NK-92 treated with Interleukin-12 subunit alpha and Interleukin-12 subunit beta, amount 100 ng/mL, for 24 hours (cell line): Measurements from ENCODE around the gene WNT3A.

Experiments used
- DNase-seq: peaks from one replicate; lab custom pipeline; 2025; lab: John Stamatoyannopoulos, UW

WNT3A gene

DNA sequence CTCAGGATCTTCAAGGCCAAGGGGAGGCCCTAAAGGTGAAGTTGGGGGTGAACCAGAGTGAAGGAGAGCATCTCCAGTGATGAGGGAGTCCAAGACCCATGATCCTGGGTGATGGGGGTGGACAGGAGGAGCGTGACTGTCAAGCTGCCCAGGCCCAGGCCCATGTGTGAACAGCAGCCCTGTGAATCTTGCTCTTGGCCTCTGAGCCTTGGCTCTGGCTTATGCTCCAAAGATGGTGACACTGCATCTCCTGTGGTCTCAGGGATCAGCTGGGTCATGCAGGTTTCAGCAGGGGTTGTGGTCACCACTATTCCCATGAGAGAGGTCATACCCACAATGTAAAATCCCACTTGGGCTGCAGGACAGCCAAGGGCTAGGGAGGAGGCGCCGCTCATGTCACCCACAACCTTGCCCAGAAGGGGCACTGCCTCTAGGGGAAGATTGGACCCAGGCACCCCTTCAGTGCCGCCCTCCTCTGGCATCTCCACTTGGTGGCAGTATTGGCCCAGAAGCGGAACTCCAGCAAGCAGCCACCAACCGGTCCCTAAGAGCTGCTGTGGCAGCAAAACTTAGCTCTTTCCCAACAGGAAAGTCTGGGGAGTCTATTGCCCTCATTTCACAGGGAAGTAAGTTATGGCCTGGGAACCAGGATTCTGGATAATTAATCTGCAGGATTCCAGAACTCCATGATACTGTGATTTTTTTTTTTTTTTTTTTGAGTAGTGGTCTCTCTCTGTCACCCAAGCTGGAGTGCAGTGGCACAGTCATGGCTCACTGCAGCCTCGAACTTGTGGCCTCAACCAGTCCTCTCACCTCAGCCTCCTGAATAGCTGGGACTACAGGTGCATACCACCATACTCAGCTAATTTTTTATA, 7.5 kb upstream of the WNT3A start:
- DNase-seq, result peak; percentile 63

DNA sequence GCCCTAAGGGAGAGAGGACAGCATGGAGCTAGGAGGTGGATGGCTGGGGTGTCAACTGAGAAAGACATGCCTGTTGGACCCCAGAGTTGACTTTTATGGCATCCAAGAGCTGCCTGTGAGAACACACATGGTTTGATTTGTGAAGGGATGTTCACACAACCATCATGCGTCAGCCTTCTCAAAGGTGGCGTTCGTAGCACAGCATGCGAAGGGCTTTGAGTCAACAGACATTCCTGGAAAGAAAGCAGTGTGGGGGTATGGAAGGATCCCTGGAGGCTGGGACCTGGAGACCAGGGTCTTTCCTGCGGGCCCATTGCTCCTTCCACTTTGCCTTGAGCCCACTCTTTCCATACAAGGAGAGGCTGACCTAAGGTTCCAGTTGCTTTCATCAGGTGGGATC, 6.4 kb upstream of the WNT3A start:
- DNase-seq, result no peak

DNA sequence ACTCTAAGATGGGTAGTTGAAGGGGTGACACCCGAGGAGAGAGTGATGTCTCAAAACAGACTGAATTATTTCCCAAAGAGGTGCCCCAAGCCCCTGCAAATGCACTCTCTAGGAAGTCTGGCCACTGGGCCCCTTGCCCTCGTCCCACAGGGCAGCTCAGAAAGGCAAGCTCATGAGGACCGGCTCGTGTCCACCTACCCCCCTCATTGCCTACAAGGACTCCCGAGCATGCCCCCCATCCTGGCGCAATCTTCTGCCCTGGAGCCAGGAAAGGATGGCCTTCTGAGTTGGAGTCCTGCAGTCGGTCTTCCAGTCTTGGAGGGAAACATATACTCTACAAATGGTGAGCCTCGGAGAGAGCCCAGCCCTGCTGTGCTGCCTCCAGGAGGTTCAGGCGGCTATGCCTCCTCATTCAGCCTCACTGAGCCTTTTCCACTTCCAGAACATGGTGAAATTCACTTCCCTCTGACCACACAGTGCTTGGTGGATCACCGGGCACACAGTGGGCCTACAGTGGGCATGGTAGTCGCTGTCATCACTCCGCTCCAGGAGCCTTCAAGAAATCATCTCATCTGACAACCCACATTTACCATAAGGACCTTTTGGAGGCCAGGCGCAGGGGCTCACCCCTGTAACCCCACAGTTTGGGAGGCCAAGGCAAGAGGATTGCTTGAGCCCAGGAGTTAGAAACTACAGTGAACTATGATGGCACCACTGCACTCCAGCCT, 5.8 kb upstream of the WNT3A start:
- DNase-seq, result no peak

DNA sequence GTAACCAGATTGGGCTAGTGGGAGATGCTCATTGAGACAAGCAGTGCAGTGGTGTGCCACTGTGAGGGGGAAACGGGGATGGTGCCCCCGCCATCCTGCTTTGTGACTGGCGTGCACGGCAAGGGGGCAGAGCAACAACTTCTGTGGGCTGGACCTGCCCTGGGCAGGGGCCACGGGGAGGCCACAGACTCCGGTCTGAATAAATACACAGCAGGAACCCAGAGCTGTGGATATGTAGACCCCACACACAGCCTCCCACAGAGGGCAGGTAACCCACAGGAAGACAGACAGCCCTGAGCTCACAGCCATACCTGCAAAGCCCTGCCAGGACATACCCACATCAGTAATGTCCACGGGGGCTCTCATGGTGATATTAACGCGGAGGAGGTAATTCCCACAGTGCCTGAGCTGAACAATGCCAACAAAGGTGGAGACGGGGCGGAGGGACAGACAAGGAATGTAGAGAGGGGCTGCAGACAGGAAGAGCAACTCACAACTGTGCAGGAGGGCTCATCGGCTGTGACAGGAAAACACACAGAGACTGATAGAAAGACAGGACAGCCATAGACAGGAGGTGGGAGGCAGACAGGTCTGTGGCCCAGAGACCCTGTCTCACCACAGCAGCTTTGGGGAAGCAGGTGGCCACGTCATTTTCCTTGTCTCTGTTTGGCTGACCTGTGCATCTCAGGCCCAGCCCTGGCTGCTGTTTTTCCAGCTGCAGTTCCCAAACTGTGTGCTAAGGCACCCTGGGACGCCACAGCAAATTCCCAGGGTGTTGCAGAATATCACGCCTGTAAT, 4.9 kb upstream of the WNT3A start:
- DNase-seq, result no peak

DNA sequence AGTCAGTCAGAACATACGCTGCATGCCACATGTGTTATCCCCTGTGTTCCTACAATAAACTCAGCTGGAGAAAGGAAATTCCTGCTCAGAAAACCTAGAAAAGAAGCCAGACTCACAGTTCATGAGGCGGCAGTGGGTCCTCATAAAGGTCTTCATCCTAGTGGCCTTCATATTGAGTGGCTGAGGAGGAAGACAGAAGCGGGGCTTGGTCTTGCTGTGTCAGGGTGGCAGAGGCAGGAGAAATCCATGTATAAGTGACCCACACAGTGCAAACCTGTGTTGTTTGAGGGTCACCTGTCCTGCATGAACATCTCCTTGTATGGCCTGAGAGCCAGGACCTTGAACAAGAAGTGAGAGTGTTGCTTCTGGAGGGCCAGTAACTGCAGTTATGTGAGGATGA, 4.0 kb upstream of the WNT3A start:
- DNase-seq, result no peak

DNA sequence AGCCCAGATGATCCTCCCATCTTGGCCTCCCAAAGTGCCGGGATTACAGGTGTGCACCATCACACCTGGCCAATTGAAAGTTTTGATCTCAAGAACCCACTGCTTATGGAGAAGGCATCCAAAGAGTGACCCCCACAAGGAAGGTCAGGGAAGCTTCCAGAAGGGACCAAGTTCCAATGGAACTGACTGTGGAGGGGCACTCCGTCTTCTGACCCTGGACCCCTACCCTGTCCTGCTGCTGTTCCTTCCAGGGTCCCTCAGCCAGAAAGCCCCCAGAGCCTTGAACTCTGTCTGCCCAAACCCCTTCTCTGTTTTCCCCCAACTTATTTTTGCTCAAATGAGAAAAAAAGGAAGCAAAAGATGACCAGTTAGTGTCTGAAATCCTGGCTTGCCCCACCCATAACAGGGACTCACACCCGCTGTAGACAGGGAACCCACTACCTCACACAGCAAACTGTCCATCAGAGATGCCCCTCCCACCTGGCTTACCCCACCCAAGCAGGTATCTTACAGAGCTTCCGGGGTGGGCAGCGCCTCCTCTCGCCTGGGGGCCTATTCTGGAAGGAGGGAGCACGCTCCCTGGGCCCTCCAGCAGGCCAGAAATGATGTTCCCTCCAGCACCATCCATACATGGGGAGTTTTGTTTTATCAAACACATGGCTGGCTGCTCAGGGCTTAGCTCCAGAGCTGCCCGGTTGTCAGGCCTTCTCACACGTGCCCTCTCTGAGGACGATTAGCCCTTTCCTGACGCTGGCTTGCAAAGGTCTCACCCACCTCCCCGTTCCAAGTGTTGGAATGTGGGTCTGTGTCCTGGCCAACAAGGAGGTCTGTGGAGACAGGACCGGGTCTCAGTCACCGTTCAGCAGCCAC, 3.1 kb upstream of the WNT3A start:
- no peak for DNase-seq

DNA sequence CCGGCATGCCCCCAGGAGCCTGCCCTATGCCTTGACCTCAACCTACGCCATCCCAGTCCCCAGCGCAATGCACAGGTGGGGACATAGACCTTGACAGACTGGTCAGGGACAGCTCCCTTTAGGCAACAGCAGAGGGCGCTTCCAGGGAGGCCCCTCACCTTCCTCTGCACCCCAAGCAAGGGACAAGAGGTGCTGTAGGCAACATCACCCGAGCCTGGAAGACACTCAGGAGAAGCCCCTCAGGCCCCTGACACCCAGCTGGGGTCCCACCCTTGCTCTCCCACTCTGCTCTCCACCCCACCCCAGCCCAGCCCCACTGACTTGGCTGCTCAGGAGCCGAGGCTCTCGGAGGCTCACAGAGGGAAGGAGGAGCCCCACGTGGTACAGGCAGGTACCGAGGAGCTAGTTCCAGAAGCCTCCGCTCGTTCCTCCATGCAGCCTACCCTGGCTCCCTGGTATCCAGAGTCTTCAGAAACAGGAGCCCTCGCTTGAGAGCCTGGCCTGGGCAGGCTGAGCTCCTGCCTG, 2.4 kb upstream of the WNT3A start:
- DNase-seq, result no peak

DNA sequence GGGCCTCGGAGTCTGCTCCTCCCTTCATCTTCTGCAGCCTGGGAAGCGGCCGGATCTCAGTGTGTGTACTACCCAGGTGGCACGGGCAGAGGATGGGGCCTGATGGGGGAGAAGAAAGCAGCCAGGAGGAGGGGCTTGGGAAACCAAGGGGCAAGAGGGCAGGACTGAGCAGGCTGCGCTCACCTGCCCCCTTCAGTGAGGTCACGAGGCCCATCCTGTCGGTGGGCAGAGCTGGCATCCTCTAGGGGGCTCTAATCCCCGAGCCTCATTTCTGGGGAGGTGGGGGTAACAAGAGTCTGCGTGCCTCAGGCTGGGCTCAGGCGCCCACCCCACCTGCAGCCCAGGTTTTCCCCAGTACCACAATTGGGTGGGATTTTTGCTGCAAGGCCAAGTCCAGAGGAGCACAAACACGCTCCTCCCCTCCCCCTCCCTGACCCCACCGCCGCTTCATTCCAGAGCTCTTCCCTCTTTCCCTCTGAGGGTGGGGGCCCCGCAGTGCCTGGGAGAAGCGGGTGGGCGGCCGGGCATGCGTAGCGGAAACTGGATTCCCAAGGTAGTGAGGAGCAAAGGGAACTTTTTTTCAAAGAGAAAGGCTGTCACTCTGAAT, 1.8 kb upstream of the WNT3A start:
- no peak for DNase-seq

DNA sequence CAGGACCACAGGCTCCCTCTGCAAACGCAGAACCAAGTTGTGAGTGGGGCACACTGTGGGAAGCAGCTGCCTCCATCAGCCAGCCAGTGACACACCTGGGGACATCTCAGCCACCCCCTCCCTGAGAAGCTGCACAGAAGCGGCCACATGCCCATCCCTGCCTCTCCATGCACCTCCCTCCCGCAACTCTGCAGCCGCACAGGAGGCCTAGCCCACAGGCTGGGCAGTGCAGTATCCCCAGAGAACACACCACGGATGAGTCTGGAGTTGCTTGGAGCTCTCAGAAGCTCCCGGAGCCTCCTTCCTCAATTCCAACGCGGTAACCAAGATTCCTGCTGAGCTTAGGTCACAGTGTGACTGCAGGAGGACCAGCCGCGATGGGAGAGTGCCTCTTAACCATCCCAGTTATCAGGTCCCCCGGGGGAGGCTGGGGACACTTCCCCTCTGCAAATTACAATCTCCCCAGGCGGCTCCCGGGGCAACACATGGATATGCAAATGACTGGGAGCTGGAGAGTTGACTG, 1.2 kb upstream of the WNT3A start:
- no peak for DNase-seq

DNA sequence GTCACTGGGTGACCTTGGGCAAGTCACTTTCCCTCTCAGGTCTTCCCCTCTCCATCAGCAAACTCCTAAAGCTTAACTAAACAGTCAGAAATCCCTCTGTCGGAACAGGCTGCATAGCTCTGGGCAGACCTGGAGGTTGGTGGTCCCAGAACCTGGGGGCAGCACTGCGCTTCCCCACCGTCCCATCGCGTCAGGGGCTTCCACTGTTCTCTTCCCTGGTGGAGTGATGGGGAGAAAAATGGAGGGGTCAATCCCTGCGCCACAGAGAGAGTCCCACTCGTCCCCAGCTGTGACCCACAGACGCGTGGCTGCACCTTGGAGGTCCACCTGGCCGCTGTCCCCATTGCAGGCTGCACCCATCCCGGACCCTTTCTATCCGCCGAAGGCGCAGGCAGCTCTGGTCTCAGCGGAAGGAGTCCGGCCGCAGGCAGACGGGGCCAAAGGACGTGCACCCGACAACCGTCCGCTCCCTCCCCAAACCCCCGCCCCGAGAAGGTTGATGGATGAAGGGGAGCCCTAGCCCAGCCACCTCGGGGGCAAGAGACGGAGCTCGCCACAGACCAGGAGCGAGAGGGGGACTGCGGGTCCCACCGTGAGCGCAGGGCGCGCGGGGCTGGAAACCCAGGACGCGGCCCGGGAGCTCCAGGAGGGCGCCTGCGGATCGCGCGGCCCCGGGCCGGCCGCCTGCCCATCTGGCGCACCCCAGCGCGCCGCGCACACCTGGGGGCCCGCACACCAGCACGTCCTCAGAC, 588 bp upstream of the WNT3A start:
- DNase-seq, result no peak

DNA sequence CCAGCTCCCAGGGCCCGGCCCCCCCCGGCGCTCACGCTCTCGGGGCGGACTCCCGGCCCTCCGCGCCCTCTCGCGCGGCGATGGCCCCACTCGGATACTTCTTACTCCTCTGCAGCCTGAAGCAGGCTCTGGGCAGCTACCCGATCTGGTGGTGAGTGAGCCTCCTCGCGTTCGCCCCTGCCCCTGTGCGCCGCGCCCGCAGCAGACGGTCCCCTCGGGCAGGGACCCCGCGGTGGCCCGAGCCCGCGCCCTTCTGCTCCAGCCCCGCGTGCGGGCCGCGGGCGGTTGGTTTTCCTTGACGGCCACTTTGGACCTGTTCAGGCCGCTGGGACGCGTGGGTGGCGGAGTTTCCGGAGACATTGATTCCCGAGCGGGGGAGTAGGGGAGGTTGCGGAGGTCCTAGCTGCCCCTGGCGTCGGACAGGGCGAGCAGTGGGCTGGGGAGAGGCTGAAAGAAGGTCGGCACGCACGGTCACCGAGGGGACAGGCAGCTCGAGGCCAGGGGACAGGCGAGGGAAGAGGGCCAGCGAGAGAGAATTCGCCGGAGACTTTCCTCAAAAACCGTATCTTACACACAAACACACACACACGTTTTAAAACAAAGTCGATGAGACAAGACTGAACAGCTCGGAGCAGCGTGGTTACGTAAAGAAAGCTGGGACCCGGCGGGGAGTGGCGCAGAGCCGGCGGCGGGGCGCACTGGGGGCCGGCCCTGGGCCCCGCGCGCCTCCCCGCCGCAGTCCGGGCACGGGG, 427 bp downstream of the WNT3A start:
- DNase-seq, result no peak

DNA sequence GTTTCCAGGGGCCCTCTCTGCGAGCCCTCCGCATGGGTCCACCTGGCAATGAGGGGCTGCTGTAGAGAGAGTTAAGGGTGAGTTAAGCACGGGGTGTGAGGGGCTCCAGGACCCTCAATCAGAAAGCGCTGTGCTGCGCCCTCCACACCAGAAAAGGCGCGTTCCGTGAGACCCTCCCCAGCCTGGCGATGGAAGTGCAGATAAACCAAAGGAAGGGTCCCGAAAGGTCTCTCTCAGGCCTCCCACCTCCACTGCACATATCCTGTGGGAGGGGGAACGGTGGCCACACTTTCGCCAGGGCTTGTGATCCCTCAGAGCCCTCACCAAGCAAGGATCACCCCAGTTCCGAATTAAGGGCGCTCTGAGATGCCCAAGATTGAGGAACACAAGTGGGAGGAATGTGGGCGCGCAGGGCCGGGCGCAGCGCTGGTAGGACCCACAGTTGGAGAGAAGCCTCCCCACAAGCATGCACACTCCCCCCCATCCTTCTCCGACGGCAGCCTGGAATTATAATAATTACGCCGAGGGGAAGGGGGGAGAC, 1.1 kb downstream of the WNT3A start:
- DNase-seq, result no peak

DNA sequence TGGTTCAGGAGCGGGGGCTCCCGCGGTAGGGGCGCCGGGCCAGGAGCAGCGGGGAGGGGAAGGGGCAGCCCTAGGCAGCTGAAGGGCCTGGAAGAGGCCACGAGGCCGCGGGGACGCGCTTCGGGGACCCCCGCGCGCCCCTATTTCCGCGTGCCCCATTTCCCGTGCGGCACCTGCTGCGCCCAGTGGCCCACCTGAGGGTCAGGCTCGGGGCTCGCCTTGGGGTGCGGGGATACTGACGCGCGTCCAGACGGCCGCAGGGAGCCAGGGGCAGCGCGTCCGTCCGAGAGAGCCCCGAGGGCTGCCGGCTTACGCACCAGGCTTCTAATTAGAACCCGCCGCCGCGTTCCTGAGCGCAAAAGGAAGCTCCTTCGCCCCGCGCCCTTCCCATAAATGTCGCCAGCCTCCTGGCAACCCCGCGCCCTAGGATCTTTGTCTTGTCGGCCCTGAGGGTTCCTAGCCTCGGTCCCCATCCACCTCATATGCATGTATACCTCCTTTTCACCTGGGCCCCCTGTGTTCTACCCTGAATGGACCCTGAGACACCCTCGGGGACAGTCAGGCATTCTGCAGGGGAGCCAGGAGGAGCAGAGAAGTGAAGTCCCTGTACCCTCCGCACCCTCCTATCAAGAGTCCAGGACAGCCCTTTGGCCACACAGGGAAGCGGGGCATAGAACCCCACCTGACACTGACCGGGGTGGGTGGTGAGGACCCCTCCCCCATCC, 1.8 kb downstream of the WNT3A start:
- DNase-seq, result no peak

DNA sequence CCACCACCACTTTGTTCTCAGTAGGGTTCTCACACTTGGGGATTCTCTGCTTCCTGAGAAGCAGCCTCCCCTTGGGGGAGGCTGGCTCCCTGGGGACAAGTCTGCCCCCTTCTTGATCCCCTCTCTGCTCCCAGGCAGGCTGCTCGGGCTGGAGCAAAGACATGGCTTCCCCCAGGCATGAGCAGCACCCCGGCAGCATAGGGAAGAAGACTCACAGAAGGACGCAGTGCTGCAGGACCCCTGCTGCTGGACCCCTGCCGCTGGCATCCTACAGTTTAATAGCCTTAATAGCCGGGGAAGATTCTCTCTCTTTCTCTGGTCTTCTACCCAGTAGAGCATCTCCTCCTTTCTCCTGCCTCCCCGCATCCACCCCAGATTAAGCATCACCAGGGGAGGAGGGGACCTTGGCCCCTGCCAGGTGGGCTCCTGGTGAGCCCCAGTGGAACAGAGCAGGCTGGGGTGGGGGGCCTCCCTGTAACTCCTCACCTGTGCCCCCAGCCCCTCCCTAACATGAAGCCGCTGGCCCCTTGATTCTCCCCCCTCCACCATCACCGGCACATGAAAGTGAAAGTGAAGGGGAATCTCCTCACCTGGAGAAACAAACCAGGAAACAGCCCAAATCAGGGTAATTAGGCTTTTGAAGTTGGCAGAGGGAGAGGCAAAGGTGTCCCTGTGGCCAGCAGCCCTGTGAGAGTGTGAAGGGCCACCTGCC, 2.5 kb downstream of the WNT3A start:
- DNase-seq, result no peak

DNA sequence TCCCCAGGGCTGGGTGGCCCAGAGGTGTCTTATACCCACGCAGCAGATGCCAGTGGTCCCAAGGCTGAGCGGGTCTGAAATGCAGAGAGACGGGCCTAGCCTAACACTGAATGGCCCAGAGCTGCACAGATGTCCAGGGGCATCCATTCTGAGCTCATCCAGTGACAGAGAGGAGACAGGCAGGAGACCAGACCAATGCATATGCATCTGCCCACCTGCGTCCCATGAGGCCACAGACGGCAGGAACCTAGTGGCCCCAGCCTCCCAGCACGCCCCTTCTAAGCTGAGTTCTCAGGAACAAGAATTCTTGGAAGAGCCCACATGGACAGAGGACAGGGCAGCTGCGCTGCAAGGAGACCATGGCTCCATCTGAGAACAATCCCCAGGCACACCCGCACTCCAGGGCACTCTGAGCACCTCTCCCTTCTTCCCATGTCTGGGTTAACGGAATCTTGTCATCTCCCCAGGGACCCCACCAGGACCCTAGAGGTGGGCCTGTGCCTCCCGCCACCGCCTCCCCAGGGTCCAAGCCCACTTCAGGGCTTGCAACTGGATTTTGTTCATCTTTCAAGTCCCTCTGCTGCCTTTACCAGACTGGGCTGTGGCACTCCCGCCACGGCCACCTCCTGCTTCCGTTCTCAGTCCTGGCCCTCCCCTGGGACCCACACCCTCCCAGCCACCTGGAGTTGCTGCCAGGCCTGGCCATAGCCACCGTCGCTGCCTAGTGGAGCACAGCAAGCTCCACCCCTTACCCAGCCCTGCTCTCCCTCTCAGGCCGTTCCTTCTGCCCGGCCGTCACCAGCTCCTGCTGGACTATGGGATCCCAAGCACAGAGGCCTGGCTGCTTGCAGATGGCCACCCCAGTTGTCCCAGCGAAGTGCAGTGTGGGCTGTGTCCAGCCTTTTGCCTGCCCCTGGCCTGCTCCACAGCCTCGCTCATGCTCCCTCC, 3.3 kb downstream of the WNT3A start:
- DNase-seq, result no peak

DNA sequence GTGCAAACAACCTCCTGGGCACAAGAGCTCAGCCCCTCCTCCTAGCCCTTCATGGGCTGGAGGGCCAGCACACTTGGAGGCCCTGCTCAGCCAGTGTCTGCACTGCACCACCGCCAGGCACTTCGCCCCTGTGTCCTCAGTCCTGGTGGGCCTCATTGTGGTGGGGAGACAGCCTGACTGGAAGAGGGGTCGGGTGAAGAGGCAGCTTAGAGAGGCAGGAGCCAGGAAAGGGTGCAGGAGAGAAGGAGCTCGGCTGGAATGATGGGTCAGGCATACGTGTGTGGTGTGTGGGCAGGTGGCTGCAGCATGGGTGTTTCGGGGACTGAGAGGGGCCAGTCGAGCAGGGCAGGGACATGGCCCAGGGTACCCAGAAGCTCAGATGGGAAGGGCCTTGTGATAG, 4.1 kb downstream of the WNT3A start:
- no peak for DNase-seq
